K562 treated with DMSO at 1 percent for 12 hours (cell line): Measurements from ENCODE around the gene SNCAIP. TPM values are rescaled to one million over a fixed set of nuclear protein-coding genes. Genes with fewer than 3 reads are reported as not detected.

Experiments
- total RNA-seq: library from RNA; unstranded; fragments of 300-600 nt; gene quantifications from 2 replicates; pipeline ENCODE4 v1.2.3, GENCODE V29; 2022; ENCODE audit not compliant: insufficient read depth

The SNCAIP gene
- total RNA-seq = not detected in 2 replicates

DNA sequence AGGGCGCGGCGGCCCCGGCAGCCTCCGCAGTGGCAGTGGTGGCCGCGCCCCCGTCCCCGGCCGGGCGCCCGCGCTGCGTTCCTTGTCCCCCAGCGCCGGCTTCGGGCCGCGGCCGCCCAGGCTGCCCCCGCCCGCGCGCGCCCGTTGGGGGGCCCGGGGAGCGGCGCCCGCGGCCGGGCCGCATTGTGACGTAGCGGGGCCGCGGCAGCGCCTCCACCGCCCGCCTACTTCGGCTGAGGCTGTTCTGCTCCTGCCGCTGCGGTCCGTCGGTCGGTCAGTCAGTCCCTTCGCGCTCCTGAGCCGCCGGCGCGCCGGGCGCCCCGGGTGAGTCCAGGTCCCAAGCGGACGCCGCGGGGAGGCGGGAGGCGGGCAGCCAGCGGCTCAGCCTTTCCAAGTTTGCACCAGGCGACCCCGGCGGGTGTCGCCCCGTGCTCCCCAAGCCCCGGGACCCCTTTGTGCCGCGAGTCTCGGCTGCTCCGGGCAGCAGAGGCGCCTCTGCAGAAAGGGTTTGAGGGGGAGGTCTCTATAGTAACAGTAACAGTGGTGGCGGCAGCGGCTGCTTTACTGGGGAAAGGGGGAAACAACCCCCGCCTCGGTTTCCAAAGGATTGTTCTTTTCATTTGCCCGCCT, at the start of gene SNCAIP:
TSS of gene SNCAIP (plus strand) at position 277 of the 630 bp plus-strand sequence. CDS start 78,898 bp downstream, outside the sequence.

Other genes with a start within 250 kb of the SNCAIP start
- gene LOX, start 234.0 kb upstream of the SNCAIP start, total RNA-seq = not detected in 2 replicates
- gene ZNF474, start 182.7 kb upstream of the SNCAIP start, total RNA-seq = 0.33 TPM in 1 of 2 replicates, not detected in the other